ENCODE results near the gene PLPP3. TPM values are rescaled to one million over a fixed set of nuclear protein-coding genes. Genes with fewer than 3 reads are reported as not detected.

The PLPP3 gene
- total RNA-seq, 6 donors from 2014 or later = 30.7 to 117 (median 55.5) TPM

DNA sequence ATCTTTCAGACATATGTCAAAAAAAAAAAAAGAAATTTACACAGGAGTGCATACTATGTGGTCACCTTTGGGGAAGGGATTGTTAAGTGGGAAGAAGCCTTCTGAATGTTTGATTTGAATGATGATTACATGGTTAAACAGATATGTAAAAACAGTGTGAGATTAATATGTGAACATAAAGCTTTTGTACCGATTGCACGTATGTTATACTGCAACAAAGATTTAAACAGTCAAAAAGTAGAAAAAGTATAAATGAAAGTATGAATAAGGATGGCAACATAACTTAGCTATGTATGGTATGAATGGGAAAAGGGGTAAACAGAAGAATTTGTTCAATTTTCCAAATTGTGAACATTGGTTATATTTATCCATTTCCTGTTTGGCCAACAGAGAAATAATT is 10.0 kb upstream of the PLPP3 start:
- no peak overlapping the region for H3K4me3 ChIP-seq
- WGBS, 2 donors = 94 to 95% methylated on average over 2 of the region's 2 CpGs
- TF ChIP-seq, protein P1, sequence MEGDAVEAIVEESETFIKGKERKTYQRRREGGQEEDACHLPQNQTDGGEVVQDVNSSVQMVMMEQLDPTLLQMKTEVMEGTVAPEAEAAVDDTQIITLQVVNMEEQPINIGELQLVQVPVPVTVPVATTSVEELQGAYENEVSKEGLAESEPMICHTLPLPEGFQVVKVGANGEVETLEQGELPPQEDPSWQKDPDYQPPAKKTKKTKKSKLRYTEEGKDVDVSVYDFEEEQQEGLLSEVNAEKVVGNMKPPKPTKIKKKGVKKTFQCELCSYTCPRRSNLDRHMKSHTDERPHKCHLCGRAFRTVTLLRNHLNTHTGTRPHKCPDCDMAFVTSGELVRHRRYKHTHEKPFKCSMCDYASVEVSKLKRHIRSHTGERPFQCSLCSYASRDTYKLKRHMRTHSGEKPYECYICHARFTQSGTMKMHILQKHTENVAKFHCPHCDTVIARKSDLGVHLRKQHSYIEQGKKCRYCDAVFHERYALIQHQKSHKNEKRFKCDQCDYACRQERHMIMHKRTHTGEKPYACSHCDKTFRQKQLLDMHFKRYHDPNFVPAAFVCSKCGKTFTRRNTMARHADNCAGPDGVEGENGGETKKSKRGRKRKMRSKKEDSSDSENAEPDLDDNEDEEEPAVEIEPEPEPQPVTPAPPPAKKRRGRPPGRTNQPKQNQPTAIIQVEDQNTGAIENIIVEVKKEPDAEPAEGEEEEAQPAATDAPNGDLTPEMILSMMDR (IDR thresholded peaks at IDR 0.05) = no peak
- TF ChIP-seq POLR2A (IDR thresholded peaks at IDR 0.05) = no peak
- TF ChIP-seq EP300 (IDR thresholded peaks at IDR 0.05) = no peak
- no peak for TF ChIP-seq POLR2AphosphoS5 (IDR thresholded peaks at IDR 0.05)
- H3K27ac ChIP-seq = no peak overlapping the region
- H3K4me1 ChIP-seq = no peaks in the 10 kb centered on the region
- H3K27me3 ChIP-seq = no peaks in the 10 kb centered on the region
- H3K36me3 ChIP-seq = no peaks in the 10 kb centered on the region
- no peak for DNase-seq
- no peak for ATAC-seq (ENCODE audit: low FRiP score in 2 of 2)
- H3K9me3 ChIP-seq = no peaks in the 10 kb centered on the region

DNA sequence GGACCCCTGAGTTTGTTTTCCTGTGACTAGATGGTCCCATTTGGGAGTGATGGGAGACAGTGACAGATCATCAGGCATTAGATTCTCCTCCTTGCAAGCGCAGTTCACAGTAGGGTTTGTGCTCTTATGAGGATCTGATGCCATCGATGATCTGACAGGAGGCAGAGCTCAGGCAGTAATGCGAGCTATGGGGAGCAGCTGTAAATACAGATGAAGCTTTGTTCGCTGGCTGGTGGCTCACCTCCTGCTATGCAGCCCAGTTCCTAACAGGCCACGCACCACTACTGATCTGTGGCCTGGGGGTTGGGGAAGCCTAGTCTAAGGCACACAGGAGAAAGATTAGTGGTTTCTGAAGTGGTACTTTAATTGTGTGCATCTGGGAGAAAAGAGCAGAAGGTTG is 7.1 kb upstream of the PLPP3 start:
- no peak for ATAC-seq (ENCODE audit: low FRiP score in 2 of 2)
- Histone ChIP-seq H3K27ac (no peak overlapping the region), H3K4me3 (no peak overlapping the region), H3K9me3 (no peaks in the 10 kb centered on the region), H3K27me3 (no peaks in the 10 kb centered on the region), H3K4me1 (no peaks in the 10 kb centered on the region), H3K36me3 (no peaks in the 10 kb centered on the region)
- TF ChIP-seq EP300 (IDR thresholded peaks at IDR 0.05) (no peak), POLR2AphosphoS5 (IDR thresholded peaks at IDR 0.05) (no peak), POLR2A (IDR thresholded peaks at IDR 0.05) (no peak)
- TF ChIP-seq, protein P1 (IDR thresholded peaks at IDR 0.05) = no peak
- 96% methylated on average over 5 of the region's 5 CpGs for WGBS, 2 donors
- no peak for DNase-seq

DNA sequence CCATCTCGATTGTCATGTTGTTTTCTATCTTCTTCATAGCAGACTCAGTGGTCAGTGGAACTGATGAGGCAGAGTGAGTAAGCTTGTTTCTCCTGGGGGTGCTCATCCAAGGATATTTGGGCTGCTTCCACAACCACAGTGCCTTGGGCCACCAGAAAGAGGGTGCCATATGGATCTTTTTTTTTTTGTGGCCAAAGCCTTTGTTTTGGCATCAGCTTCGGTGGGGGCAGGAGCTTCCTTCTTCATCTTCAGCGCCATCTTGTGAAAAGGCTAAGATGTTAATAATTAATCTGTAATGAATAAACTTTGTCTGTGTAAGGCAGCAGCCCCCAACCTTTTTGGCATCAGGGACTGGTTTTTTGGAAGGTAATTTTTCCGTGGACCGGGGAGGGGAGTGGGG is 6.6 kb upstream of the PLPP3 start:
- Histone ChIP-seq H3K4me1 (no peaks in the 10 kb centered on the region), H3K27ac (no peak overlapping the region), H3K36me3 (no peaks in the 10 kb centered on the region), H3K4me3 (no peak overlapping the region), H3K27me3 (no peaks in the 10 kb centered on the region), H3K9me3 (no peaks in the 10 kb centered on the region)
- WGBS, 2 donors = 64 to 69% methylated on average over 5 of the region's 5 CpGs
- ATAC-seq (ENCODE audit: low FRiP score in 2 of 2) (no peak), DNase-seq (no peak)
- TF ChIP-seq POLR2AphosphoS5 (IDR thresholded peaks at IDR 0.05) (no peak), POLR2A (IDR thresholded peaks at IDR 0.05) (no peak), EP300 (IDR thresholded peaks at IDR 0.05) (no peak)
- TF ChIP-seq, protein P1 (IDR thresholded peaks at IDR 0.05) = no peak

DNA sequence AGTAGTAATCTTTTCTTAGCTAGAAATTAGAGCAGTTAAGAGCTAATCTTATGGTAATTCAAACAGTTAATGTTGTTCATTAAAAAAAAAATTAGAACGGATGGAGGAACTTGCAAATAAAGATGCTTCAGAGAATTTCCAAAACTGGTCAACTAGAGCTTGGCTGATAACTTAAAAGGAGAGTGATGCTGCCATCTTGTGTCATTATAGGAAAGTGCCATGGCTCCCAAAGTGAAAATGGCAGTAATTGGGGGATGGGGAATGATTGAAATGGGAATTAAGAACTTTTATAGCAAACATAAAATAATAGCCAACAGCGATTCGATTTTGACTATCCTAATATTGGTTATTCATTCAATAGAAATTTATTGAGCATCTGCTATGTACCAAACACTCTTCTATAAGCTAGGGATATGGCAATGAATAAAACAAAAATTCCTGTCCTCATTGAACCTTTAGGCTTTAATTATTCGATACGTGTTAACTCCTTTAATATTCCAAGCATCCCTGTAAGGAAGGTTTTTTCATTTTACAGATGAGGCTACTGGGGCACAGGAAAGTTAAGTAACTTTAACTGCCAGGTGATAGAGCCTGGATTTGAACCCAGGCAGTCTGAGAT is 5.7 kb upstream of the PLPP3 start:
- H3K4me3 ChIP-seq = no peak overlapping the region
- no peak overlapping the region for H3K27ac ChIP-seq
- peak in 1 of 2 donors; percentile 78 for ATAC-seq (ENCODE audit: low FRiP score in 2 of 2)
- H3K4me1 ChIP-seq = peaks cover 0 to under 1% (median under 1%) of the 10 kb centered on the region in 4 donors
- H3K9me3 ChIP-seq = no peaks in the 10 kb centered on the region
- DNase-seq = no peak
- no peaks in the 10 kb centered on the region for H3K36me3 ChIP-seq
- TF ChIP-seq EP300 (IDR thresholded peaks at IDR 0.05) (no peak), POLR2A (IDR thresholded peaks at IDR 0.05) (no peak)
- TF ChIP-seq, protein P1 (IDR thresholded peaks at IDR 0.05) = peak; percentile 78 to 84 (median 82)
- 26 to 28% methylated on average over 5 of the region's 5 CpGs for WGBS, 2 donors
- no peaks in the 10 kb centered on the region for H3K27me3 ChIP-seq

DNA sequence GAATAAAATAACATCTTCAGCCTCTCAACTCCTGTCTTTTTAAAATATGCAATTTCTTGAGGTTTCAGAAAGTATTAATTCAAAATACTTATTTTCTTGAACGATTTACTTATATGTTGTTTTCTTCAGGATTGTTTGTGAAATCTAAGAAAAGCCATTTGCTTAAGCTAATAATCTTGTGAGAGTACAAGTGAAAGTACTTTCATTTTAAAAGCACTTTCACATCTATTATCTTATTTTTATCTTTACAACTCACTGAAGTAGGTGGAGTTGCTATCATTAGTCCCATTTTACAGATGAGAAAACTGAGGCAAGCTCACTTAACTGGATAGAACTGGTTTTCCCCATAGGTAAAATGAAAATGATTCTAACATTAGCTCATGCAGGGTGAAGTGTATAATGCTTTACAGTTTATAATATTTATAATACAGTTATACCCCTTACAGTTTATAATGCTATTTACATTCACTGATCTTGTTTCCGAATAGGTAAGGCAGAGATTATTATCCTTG is 4.7 kb upstream of the PLPP3 start:
- Histone ChIP-seq H3K36me3 (no peaks in the 10 kb centered on the region), H3K9me3 (no peaks in the 10 kb centered on the region), H3K4me1 (peaks cover 0 to 6% (median 2%) of the 10 kb centered on the region in 4 donors), H3K27me3 (no peaks in the 10 kb centered on the region), H3K4me3 (no peak overlapping the region), H3K27ac (no peak overlapping the region)
- DNase-seq (no peak), ATAC-seq (ENCODE audit: low FRiP score in 2 of 2) (no peak)
- no peak for TF ChIP-seq POLR2A (IDR thresholded peaks at IDR 0.05)
- no peak for TF ChIP-seq POLR2AphosphoS5 (IDR thresholded peaks at IDR 0.05)
- TF ChIP-seq EP300 (IDR thresholded peaks at IDR 0.05) = no peak
- TF ChIP-seq, protein P1 (IDR thresholded peaks at IDR 0.05) = no peak
- 68 to 75% methylated on average over 2 of the region's 2 CpGs for WGBS, 2 donors
